ENCODE data around the gene BTBD9. TPM values are rescaled to one million over a fixed set of nuclear protein-coding genes. Genes with fewer than 3 reads are reported as not detected.

BTBD9 gene
- total RNA-seq, 1 experiment from 2014 or later = 11.3 TPM

- no peak for DNase-seq (ENCODE audit: low read depth)
Observed at GRCh38 chr6:38599261-38599660, 40.5 kb downstream of the BTBD9 start.

- no peak for DNase-seq (ENCODE audit: low read depth)
Observed at GRCh38 chr6:38593998-38594665, 45.6 kb downstream of the BTBD9 start.

DNA sequence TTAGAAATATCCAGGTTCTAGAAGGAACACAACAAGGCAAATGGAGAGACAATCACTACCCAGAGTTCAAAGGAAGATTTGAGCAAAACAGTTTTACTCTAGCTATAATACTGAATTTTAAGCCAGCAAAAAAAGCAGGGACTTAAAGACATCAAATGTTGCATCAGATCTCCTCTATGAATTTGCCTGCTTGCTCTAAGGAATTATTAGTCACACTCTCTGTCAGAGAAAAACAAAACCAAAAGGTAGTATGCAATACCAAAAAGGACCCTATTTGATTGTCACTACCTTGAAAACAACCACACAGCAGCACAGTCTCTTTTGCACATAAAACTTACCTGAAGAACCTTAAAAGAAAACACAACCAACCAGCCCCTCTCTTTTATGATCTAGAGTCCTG lies 46.3 kb downstream of the BTBD9 start:
- no peak for DNase-seq (ENCODE audit: low read depth)

- DNase-seq (ENCODE audit: low read depth) = no peak
Observed at GRCh38 chr6:38591439-38591838, 48.3 kb downstream of the BTBD9 start.

GRCh38 chr6:38589367-38589720 lies 50.4 kb downstream of the BTBD9 start:
- no peak for DNase-seq (ENCODE audit: low read depth)

DNA sequence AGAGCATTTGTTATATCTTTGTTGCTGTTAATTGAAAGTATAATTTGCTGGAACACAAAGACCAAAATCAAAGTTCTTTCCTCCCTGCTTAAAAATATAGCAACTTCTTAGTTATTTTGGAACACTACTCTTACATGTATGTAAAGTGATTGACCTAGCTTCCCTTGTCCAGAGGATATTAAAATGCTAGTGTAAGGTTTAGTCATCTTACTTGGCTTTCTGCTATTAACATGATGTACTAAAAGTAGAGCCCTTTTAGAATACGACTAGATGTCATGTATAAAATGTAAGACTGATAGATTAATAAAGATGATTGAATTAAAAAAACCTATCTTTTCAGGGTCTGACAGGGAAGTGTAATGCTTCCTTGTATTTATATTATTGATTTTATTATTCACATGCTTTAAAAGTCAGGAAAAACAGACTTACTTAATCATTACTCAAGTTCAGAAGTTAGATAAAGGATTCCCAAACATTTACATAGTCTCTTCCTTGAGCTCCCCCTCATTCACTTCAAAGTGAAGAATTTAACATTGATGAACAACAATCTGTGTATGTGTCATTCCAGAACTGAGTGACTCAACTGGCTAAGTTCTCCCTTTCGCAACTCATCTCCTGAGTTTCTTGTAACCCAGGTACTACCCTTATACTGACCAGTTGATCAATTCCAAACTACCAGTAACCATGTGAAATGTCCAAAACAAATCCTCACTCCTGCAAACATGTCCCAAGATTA lies 50.9 kb downstream of the BTBD9 start:
- peak; percentile 60 for DNase-seq (ENCODE audit: low read depth)

GRCh38 chr6:38587766-38588362 lies 51.9 kb downstream of the BTBD9 start:
- DNase-seq (ENCODE audit: low read depth) = no peak

DNA sequence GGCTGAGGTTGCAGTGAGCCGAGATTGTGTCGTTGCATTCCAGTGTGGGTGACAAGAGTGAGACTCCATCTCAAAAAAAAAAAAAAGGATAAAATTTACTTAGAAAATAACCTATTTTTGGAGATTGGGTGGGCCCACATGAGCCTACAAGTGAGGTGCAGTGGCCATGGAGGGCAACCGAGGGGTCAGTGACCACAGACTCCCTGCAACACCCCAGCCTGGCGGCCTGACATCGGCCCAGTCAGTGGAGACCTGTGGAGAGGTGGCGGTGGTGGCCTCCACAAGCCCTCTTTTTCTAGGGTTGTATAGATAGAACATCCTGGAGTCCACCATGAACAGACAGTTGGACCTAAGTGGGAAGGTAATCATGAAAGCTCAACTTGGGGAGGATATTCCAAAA lies 52.7 kb downstream of the BTBD9 start:
- DNase-seq (ENCODE audit: low read depth) = no peak

DNA sequence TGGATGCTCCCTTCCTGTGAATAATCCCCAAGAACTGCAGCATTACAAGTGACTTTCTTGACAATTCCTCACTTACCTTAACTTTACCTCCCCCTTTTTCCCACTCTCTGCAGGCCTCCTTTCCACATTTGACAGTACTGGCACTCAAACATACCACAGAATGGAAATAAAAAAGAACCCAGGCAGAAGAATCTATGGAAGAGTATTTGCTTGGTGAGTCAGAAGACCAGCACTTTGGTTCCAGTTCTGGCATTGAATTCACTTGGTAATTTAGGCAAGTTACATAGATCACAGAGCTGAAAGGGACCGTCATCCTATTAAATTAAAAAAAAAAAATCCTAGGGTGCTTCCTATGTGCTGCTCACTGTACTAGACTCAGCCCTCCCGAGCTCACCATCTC lies 55.0 kb downstream of the BTBD9 start:
- DNase-seq (ENCODE audit: low read depth) = no peak

- DNase-seq (ENCODE audit: low read depth) = no peak
Observed at GRCh38 chr6:38583523-38583922, 56.2 kb downstream of the BTBD9 start.

- no peak for DNase-seq (ENCODE audit: low read depth)
Observed at GRCh38 chr6:38580030-38580429, 59.7 kb downstream of the BTBD9 start.

DNA sequence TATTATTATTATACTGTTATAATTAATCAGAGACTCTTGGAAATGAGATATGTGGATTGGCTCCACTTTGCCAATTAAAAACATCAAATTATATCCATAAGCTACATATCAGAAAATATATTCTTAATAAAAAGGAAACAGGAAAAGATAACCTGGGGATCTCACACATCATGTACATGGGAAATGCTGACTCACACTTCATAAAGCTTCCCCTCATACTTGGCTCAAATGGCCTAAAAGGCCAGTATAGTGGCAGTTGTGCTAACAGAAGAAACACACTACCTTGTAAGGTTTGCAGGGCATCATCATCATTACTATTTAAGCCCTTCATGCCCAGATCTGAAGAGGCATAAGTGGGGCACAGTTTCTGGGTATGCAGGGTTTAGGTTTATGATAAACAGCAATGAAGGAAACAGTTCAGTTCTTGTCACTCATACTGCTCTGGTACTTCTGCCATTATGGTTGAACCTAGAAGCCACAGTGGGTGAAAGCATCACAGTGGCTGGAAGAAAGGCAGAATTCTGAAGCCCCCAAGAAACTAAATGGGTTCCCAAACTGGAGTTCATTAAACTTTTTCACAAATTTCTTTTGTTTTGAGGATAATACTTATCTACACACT lies 60.6 kb downstream of the BTBD9 start:
- peak; percentile 28 for DNase-seq (ENCODE audit: low read depth)

DNA sequence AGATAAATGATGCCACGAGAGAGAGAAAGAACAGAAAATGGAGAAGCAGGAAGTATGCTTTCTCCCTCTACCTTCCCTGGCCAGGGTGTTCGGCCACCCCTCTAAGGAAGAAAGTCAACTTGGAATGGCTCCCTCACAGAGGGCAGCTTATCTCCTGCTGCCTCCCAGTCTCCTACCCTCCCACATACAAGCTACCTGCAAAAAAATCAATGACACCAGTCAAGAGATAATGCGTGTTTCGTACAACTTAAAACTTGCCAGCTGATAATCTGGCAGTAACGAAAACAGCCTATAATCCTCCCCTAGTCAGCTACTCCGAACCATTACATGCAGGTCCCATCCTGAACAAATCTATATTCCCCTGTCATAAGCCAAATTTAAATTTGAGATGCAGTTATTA lies 61.7 kb downstream of the BTBD9 start:
- DNase-seq (ENCODE audit: low read depth) = no peak

GRCh38 chr6:38577492-38577891 lies 62.2 kb downstream of the BTBD9 start:
- no peak for DNase-seq (ENCODE audit: low read depth)

DNA sequence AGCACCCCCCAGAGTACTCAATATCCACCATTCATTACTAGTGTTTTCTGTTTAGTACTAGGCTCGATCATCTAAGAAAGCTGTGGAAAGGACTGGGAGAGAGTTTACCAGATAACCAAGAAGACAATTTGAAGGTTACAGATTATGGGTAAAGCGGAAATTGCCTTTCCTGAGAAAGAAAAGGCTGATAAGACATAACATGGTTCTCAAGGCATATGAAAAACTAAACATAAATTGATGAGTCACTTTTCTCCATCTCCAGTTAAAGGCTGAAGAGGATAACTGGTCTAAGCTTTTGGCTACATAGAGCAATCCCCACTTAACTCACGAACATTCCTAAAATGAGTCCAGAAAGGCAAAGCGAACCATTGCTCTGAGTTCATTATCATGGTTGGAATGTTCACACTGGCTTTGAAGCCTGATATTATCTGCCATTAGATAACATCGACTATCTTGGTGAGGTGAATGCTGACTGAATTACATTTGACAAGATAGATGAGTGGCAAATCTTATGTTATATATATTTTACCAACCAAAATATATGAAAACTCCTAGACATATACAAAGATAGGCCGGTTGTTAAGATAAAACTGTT lies 65.8 kb downstream of the BTBD9 start:
- no peak for DNase-seq (ENCODE audit: low read depth)

DNA sequence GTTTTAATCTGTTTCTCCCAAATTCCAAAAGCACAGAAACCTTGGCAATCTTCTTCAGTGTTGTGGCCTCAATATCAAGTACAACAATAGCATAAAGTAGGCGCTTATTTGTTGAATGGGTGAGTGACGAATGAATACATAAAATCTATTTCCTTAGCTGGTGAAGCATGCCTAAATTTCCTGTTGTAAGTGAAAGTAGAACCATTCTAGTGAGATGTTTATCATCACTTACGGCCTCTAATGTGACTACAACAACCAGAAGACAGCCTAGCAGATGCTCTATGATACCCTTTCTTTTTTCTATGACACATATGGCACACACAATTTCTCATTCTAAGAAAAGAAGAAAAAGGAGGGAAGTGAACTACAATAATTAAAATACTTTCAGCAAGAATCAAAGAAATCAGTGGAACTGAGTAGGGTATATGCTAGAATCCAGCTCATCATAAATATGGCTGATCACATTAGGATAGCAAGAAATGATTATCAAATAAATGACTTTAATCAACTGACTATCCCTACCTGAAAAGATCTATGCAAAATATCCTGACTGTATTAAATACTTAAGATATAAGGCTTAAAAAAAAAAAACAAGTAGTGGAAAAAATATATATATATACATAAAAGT lies 67.4 kb downstream of the BTBD9 start:
- DNase-seq (ENCODE audit: low read depth) = no peak

- DNase-seq (ENCODE audit: low read depth) = no peak
Observed at GRCh38 chr6:38571721-38572120, 68.0 kb downstream of the BTBD9 start.

DNA sequence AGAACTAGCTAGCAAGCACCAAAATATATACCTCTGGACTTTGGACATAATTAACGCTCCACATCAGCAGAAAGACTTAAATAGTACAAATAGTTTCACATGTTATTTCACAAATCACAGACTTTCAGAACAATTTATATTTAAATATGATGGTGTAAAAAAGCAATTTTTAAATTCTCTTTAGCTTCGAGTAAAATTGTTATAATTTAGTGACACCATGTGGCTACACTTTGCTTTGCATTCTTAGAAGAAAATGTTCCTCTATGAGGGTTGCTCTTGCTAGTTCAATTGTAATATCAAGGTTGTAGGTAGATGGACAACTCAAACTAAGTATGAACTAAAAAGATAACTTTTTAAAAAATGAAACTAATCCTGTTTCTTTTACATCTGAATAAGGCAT lies 69.0 kb downstream of the BTBD9 start:
- peak; percentile 35 for DNase-seq (ENCODE audit: low read depth)

- DNase-seq (ENCODE audit: low read depth) = peak; percentile 89
Observed at GRCh38 chr6:38567436-38567835, 72.3 kb downstream of the BTBD9 start.

- peak; percentile 8 for DNase-seq (ENCODE audit: low read depth)
Observed at GRCh38 chr6:38566295-38567030, 73.3 kb downstream of the BTBD9 start.

DNA sequence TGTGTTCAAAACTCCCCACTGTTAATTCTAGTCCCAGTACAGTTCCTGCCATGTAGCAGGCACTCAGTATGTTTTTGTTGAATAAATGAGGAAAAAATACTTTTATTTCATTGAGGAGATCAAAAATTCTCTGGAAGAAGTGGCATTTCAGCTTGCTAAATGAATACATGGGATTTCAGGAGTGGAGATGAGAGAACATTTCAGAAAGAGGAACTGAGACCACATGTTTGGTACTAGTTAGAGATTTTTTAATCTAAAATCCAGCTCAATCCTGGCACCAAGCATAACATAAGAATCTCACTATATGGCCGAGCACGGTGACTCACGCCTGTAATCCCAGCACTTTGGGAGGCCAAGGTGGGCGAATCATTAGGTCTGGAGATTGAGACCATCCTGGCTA lies 75.4 kb downstream of the BTBD9 start:
- no peak for DNase-seq (ENCODE audit: low read depth)

All from M059J (cell line).